ENCODE data around the gene MEGF11.

Gene MEGF11

GRCh38 chr15:66108483-66109265, 144.9 kb downstream of the MEGF11 start:
- DNase-seq = no peak

- DNase-seq = no peak
These were observed 146.5 kb downstream of the MEGF11 start for GRCh38 chr15:66107070-66107469.

GRCh38 chr15:66105286-66106265, 148.0 kb downstream of the MEGF11 start:
- DNase-seq = no peak

GRCh38 chr15:66103293-66103590, 150.3 kb downstream of the MEGF11 start:
- no peak for DNase-seq

GRCh38 chr15:66102563-66103292, 150.8 kb downstream of the MEGF11 start:
- DNase-seq = no peak

- DNase-seq = no peak
These were observed 151.7 kb downstream of the MEGF11 start for GRCh38 chr15:66101715-66102395.

- DNase-seq = no peak
These were observed 152.8 kb downstream of the MEGF11 start for GRCh38 chr15:66100761-66101160.

GRCh38 chr15:66099950-66100671, 153.4 kb downstream of the MEGF11 start:
- no peak for DNase-seq

GRCh38 chr15:66098022-66098363, 155.6 kb downstream of the MEGF11 start:
- DNase-seq = no peak

GRCh38 chr15:66097151-66098021, 156.2 kb downstream of the MEGF11 start:
- DNase-seq = no peak

- DNase-seq = no peak
These were observed 156.9 kb downstream of the MEGF11 start for GRCh38 chr15:66096688-66097058.

GRCh38 chr15:66095871-66096687, 157.5 kb downstream of the MEGF11 start:
- DNase-seq = no peak

GRCh38 chr15:66094331-66094730, 159.2 kb downstream of the MEGF11 start:
- DNase-seq = no peak

GRCh38 chr15:66092053-66093016, 161.2 kb downstream of the MEGF11 start:
- DNase-seq = no peak

- DNase-seq = no peak
These were observed 164.0 kb downstream of the MEGF11 start for GRCh38 chr15:66089509-66089908.

- DNase-seq = no peak
These were observed 164.5 kb downstream of the MEGF11 start for GRCh38 chr15:66089049-66089448.

- DNase-seq = no peak
These were observed 168.4 kb downstream of the MEGF11 start for GRCh38 chr15:66085128-66085527.

GRCh38 chr15:66084704-66085103, 168.8 kb downstream of the MEGF11 start:
- DNase-seq = no peak
